ENCODE results near the gene WBP1L.

The WBP1L gene

DNA sequence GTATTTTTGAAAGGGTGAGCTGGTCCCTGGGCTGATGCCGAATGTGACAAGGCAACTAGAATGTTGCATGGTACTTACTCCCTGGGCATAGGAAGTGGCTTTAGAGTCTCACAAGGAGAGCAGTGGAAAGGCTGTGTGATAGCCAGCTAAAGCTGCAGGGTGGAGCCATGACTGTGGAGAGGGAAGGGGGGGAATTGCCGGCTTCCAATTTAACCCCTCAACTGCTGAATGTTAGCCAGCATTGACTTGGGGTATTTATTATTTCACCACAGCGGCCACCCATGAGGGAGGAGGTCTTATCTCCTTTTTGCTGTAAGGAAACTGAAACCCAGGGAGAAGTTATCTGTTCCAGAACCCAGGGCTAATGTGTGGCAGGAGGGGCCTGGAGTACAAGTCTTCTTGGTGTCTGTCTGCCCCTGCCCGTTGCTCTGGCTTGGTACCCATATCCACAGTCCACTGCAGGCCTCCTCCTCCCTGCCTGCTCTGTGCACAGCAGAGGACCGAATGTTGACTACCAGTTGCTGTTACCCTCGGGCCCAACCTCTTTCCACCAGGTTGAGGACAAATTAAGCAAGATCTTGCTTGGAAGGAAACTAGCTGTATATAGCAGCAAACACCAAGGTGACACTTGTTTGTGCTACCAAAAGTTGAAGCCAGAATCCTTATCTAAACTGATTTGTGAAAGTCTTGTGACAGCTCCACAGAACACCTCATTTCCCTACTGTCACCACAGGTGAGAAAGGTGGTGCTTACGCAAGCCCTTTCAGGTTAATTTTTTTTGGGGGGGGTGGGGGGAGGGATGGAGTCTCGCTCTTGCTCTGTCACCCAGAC lies 37.6 kb downstream of the WBP1L start:
- no peak for DNase-seq

- DNase-seq, result peak; percentile 67
These were observed 38.3 kb downstream of the WBP1L start for GRCh38 chr10:102781921-102782557.

DNA sequence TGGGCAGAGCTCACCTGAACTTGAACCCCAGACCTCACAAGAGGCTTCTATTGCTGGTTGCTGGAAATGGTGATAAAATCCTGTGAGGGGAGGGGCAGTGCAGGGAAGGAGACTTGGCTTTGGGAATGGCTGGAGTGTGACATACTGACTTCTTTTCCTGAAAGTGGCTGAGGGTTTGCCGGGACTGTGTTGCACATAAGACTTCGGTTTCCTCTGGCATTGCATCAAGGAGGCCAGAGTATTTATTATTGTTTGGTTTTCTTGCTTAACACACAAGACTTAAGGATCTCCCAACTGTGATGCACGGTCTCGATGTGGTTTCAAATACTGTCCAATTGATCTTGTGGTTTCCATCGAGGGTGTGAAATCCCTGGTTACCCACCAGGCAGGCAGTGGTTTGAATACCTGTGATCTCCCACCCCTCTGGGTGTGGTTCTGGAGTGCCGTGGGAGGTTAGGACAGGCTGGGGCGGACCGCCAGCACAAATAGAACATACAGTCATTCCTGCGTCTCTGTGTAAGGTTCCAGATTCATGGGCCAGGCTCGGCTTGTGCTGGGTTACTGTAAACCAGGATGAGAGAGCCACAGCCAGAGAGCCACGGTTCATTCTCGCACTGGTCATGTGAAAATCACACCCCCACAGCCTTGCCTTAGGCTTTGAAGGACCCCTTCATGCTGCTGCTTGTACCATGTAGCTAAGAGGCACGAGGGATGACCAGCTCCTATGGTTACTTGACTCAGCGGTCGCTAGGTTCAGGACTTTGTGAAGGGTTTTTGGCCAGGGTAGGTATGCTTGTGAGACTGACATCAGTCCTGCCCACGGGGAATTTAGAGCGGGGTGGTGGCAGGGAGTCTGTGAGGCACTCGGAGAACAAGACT lies 39.2 kb downstream of the WBP1L start:
- peak; percentile 40 for DNase-seq

DNA sequence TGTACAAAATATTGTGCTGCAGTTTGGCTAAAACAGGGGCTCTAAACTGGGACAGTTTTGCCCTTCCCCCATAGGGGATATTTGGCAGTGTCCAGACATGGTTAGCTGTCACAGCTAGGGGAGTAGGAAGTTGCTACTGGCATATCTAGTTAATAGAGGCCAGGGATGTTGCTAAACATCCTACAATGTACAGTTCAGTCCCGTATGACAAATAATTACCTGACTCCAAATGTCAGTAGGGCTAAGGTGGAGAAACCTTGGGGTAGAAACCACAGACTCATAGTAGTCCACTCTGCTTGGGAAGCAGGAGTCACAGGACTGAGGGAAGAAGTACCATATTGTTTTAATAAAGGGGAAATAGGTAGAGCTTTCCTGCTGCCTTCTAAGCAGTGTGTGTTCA lies 39.8 kb downstream of the WBP1L start:
- no peak for DNase-seq

DNA sequence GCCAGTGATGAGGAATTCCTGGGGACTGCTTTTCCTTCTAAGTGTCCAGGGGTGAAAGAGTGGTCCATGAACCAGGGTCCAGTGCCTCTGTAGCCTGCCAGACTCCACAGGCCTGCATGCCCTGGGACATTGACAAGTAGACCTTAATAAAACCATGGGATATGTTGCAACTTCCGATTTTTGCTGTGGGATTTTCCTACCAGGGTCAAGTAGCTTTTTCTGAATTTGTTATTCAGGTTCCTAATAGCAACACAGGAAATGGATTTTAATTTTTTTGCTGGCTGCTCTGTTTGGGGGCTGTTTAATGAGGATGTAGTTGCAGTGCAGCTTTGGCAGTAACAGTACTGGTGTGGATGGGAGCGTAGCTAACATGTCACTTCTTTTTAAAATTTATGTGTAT lies 42.1 kb downstream of the WBP1L start:
- no peak for DNase-seq

DNA sequence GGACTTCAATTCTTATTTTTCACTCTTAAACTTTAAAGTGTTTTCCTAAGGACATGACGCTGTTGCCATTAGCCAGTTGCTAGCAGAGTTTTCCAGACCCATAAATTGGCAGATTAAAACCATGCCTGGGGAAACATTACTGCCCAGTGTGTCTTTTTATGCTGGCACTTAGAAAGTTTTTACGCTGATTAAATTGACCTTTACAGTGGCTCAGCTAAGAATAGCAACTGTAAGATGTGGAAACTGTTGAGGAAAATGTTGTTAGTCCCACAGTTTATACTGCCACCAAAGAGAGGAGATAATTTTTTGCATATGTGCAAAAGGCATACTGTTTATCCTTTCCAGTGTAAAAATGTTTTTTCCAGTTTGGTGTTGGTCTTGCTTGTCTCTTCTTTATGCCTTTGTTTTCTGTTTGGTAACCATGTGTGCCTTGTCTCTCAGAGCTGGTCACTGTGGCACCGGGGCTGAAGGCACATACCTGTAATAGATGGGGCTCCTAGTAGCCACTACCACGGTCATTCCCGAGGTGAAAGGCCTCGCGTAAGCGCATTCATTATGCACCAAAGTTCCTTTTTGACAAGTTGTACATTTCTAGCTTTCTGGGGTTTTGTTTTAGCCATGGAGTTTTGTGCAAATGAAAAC lies 48.1 kb downstream of the WBP1L start:
- no peak for DNase-seq

DNA sequence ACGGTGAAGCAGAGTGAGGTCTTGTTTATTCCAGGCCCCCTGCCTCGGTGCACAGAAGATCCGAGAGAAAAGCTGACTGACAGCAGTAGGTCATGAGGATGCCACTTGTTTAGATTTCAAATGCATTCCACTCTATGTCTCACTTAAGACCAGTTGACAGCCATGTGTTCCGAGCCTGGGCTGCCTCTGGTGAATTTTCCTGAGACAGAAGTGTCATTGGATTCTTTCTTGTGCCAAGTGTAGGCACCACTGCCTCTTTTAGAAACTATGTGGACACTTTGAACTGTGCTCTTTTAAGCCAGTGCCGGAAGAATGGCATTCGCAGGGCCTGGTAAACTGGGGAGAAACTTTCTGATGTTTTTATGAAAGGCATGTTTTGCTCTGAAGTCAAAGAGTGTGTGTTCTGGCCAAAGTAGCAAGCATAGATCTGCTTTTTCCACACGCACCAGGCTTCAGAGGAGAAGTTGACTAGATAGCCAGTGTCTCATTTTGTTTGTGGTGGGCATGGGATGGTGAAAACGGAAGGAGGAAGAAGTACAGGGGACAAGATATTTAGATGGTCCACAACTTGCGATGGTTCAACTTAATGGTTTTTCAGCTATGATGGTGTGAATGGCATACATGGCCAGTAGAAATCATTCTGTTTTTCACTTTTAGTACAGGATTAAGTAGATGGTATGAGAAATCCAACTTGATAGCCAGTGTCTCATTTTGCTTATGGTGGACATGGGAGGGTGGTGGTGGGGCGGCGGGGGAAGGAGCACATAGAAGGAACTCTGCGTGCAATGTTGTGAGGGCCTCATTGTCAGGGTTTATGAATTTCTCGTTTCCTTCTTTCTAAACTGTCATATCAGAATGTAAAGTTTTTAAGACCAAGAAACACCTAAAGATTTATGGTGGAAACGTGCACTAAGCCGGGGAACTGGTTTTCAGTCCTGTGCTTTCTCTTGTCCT lies 52.0 kb downstream of the WBP1L start:
- no peak for DNase-seq

GRCh38 chr10:102796407-102797176 lies 52.8 kb downstream of the WBP1L start:
- no peak for DNase-seq

- no peak for DNase-seq
These were observed 56.1 kb downstream of the WBP1L start for GRCh38 chr10:102799691-102800471.

- no peak for DNase-seq
These were observed 57.0 kb downstream of the WBP1L start for GRCh38 chr10:102800611-102801335.

DNA sequence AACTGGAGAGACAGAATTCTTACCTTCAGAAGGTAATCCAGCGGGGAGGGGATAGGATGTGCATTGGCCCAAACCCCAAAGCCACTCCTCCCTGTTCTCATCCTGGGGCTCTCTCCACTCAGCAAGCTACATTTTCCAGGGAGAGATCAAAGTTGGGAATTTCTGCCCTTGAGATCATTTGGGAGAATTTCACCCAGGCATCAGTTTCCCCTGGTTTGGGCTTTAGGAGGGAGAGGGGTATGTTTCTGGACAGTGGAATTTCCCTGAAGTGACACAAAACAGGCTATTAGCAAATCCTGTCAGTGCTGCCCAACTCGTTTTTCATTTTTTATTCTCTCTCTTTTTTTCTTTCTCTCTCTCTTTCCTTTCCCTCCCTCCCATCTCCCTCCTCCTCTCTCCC lies 57.7 kb downstream of the WBP1L start:
- DNase-seq, result no peak

DNA sequence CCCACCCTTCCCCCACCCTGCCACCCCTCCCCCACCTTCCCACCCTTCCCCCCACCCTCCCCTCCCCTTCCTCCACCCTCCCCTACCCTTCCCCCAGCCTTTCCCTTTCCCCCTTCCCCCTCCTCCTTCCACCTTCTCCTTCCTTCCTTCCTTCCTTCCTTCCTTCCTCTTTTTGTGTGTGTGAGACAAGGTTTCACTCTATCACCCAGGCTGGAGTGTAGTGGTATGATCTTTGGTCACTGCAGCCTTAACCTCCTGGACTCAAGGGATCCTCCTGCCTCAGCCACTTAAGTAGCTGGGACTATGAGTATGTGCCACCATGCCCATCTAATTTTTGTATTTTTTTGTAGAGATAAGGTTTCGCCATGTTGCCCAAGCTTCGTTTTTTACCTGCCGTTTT lies 58.2 kb downstream of the WBP1L start:
- DNase-seq, result no peak

GRCh38 chr10:102802920-102803534 lies 59.3 kb downstream of the WBP1L start:
- DNase-seq, result peak; percentile 88

DNA sequence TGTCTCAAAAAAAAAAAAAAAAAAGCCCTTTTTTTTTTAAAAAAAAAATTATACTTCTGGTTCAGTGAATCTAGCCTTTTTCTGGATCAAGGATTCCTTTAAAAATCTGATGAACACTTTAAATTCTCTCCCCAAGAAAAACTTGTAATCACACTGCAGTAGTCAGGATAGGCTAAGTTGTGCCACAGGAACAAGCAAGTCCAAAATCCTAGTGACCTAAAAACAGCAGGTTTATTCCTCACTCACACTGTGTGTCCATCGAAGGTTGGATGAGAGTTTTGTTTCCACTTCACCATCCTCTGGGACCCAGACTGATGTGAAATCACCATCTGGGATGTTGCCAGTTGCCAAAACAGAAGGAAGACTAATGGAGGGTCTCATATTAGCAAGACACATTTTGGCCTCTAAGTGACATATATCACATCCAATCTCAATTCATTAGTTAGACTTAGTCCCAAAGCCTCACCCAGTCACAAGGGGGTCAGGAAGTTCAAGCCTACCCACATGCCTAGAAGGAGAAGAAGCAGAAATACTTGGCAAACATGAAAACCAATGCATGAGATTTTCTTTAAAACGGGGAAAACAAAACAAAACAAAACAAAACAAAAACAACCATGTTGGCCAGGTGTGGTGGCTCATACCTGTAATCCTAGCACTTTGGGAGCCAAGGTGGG lies 60.8 kb downstream of the WBP1L start:
- DNase-seq, result no peak

- no peak for DNase-seq
These were observed 64.6 kb downstream of the WBP1L start for GRCh38 chr10:102808380-102808779.

DNA sequence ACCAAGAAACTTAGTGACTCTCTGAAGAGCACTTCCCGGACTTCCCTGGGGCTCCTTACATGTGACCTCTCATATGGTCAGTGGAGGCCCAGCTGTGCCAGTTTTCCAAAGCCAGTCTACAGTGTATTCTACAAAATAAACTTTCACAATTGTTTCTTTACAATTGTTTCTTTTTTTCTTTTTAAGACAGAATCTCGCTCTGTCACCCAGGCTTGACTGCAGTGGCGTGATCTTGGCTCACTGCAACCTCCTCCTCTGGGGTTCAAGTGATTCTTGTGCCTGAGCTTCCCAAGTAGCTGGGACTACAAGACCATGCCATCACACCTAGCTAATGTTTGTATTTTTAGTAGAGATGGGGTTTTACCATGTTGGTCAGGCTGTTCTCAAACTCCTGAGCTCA lies 67.6 kb downstream of the WBP1L start:
- DNase-seq, result no peak

GRCh38 chr10:102812231-102812876 lies 68.6 kb downstream of the WBP1L start:
- DNase-seq, result no peak

- no peak for DNase-seq
These were observed 69.3 kb downstream of the WBP1L start for GRCh38 chr10:102813017-102813541.

All from NCI-H226 (cell line).